Fibroblast of skin of right biceps (primary cell): ENCODE data around the gene TNNT1.
"Not testable (repeated sequence)": the region's sequence is repeated elsewhere in the genome, so short reads cannot be mapped to it uniquely, and the experiment has no call there.

Experiments
- DNase-seq: peaks from one replicate; pipeline ENCODE4 v3.0.0-alpha.2; 2013

TNNT1 gene, protein sequence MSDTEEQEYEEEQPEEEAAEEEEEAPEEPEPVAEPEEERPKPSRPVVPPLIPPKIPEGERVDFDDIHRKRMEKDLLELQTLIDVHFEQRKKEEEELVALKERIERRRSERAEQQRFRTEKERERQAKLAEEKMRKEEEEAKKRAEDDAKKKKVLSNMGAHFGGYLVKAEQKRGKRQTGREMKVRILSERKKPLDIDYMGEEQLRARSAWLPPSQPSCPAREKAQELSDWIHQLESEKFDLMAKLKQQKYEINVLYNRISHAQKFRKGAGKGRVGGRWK

GRCh38 chr19:55149078-55150003 is at the start of gene TNNT1:
Gene TNNT1, minus strand, starts transcription at chr19:55149206. Its CDS starts 2,049 bp downstream, at chr19:55147157.
- no peak for DNase-seq

GRCh38 chr19:55198651-55199050 is 49.6 kb upstream of the TNNT1 start:
- no peak for DNase-seq

DNA sequence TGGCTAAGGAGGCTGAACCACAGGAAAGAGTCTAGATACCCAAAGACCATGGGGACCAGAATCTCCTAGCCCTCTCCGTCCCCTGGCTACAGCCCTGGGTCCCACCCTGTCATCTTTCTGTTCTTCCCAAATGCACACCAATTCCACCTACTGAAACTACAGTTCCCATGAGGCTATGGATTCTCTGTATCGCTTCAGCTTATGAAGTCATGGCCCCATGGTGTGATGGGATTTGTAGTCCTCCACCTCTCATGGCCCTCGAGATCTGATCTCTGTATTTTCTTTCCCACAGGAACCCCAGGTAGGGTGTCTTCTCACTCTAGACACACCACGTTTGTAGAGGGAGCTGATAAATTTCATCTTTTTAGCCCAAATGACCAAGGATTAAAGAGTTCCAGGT is 48.5 kb upstream of the TNNT1 start:
- no peak for DNase-seq

DNA sequence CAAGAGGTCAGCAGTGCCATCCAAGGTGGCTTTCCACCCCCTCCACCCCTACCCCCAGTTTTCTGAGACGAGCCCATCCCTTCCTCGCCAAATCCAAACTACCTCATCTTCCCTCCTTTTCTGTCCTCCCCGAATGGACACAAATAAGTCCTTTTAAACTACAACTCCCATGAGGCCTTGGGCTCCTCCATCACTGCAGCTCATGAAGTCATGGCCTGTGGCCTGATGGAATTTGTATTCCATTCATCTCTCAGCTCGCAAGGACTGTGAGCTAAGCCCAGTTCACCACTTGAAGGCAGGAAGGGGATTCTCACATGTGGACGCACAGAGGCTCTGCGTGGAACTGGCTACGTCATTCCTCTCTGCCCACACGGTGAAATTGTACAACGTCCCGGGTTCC is 47.8 kb upstream of the TNNT1 start:
- DNase-seq = no peak

- no peak for DNase-seq
Measured at GRCh38 chr19:55193481-55193880, 44.5 kb upstream of the TNNT1 start.

- peak; percentile 87 for DNase-seq
Measured at GRCh38 chr19:55189403-55189835, 40.4 kb upstream of the TNNT1 start.

GRCh38 chr19:55188625-55189024 is 39.6 kb upstream of the TNNT1 start:
- no peak for DNase-seq

- DNase-seq = no peak
Measured at GRCh38 chr19:55186080-55186479, 37.1 kb upstream of the TNNT1 start.

DNA sequence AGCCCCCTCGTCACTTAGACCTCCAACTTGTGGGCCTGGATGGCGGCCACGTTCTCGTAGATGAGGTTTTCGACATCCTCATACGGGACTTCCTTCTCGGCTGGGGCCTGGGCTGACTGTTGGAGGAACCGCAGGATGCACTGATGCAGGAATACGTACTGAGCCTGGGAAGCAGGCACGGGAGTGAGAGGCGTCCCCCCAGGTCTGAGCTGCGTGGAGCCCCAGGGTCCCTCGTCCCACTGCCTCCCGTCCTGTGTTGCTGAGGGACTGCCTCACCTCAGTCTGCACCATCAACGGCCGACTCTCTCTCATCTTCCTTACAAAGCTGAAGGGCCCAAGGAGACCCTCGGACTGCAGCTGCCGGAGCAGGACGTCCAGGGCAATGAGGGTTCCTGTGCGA is 32.7 kb upstream of the TNNT1 start:
- no peak for DNase-seq

DNA sequence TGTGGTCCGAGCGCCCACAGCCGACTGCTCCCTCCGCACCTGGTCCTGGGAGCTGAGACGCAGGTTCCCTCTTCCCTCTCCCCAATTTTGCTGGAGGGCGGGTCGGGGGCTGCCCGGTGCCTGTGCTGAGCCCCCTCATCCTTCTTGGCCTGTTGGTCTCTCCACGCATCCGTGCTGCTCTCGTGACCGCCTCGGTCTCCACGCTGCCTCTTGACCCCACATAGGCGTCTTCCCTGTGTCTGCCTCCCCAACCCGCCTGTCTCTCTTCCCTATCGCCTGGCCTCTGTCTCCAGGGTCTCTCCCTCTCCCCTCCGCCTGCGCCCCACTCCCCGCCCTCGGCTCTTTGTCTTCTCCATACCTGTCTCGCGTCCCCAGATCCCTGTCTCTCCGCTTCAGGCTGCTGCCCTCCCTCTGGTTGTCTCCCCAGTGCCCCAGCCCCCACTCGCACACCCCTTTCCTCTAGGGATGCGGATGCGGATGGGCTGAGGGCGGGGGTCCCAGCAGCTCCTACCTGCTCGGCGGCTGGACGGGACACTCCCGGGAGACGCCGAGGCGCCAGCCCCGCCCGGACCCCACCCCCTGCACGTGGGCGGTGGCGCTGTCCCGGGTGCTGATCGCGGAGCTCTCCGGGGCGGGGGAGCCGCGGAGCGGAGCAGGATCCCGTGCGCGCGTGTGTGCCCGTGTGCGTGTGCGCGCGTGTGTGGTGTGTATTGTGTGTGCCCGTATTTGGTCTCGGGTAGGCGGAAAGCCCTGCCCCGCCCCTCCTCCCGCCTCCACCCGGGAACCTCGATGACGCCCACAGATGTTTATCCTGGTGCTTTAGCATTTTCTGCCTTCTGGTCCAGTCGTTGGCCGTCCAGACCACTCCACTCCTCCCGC is 30.8 kb upstream of the TNNT1 start, which contains the start of gene SYT5:
TSS of gene SYT5 (minus strand) at position 684 of the 879 bp plus-strand sequence. CDS start 1,248 bp downstream, outside the sequence.
- DNase-seq = no peak

DNA sequence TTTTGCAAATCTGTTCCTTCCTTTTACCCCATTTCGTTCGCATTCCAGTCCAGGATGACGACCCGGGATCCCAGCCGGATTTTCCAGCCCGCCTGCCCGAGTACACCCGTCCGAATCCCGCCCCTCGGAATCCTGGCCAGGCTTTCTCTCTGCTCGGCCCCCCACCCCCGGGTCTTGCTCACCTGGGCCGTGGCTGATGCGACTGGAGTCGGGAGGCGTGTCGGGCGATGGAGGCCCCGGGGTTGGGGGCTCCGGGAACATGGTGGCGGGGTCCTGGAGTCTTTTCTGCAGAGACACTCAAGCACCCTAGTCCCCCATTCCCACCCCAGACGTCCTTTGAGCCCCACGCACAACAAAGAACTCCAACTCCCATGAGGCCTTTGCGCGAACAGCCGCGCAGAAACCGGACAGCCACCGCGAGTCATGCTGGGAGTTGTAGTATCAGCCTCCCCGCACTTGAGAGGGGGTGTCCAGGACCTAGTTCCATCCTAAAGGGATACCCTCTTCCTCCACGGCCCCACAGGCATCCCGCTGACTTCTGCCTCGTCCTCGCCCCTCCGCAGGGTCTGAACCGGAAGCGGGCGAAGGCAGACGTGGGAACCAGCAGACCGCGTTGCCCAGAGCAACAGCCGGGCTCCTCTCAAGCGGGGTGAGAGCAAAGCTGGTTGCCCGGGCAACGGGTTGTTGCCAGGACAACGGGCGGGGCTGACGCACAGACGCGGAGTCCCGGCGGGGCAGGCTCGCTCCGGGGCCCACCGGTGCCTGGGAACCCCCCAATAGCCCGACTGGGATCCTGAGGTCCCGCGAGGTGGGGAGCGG is 30.0 kb upstream of the TNNT1 start:
- DNase-seq = peak; percentile 82

- DNase-seq = no peak
Measured at GRCh38 chr19:55176076-55176475, 27.1 kb upstream of the TNNT1 start.

DNA sequence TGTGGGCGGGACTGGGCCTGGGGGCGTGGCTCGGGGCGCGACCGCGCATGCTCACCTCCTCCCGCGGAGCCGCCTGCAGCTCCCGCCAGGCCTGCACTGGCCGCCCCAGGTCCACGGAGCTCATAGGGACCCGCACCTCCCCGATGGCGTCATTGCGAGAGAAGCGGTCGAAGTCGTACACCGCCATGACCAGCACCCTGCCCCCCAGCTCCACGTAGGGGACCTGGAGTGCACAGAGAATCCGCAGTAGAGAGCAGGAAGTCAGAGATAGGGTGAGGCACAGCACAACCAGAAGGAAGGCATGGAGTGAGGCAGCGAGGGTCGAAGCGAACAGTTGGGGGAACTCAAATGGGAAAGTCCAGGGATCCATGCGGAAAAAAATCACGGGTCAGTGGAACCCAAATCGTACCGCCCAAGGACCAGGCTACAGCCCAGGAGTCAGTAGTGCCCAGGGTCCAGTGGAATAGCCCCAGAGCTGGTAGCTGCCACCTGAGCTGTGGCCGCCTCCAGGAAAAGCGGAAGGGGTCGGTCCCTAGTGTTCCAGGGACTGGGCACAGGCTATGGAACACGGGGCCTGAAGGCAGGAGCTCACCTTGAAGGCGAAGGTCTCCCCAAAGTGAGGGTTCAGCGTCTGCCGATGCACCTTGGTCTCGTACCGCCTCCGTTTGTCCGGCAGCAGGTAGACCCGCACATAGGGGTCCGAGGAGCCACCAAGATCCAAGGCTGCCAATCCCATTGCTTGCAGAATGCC is 26.3 kb upstream of the TNNT1 start:
- DNase-seq = no peak

GRCh38 chr19:55174425-55175116 is 25.6 kb upstream of the TNNT1 start:
- DNase-seq = no peak

- DNase-seq = peak; percentile 78
Measured at GRCh38 chr19:55173714-55174409, 24.9 kb upstream of the TNNT1 start.

DNA sequence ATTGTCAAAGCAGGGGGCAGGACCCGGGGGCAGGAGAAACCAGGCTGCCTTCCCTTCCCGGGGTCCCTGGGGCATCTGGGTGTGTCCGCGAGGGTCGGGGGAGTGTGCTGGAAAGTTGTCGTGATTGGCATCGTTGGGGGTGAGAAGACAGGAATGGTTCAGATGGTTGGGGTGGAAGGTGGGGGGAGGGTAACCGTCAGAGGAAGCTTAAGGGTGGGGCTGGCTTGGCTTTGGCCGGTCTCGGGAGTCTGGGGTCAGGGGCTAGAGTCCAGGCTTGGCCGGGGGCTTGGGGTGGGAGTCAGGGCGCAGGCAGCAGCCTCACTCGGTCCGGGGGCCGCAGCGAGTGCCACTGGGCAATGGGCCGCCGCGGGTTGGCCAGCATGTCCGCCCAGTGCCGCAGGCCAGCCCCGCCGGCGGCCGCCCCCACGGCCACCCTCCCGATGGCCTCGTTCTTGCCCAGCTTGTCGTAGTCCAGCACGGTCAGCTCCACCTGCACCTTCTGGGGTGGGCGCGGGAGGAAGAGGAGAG is 24.2 kb upstream of the TNNT1 start:
- DNase-seq = no peak

DNA sequence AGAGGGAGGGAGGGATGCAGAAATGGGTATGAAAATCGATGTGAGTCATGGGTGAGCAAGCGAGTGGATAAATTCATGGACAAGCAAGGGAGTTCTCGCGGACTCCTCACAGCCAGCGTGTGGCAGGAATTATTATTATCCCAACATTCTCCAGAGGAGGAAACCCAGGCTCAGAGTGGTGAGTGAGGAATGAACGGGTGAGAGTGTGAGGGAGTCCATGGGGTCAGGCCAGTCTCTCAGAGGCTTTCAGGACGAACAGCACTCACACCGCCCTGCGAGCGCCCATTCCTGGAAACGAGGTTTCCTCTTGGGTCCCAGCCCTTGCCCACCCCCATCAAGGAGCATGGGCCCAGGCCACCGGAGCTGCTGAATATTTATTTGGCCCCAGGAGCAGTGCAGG is 23.7 kb upstream of the TNNT1 start:
- DNase-seq = peak; percentile 80

GRCh38 chr19:55172318-55172717 is 23.3 kb upstream of the TNNT1 start:
- DNase-seq = not testable (repeated sequence)

GRCh38 chr19:55171440-55171839 is 22.4 kb upstream of the TNNT1 start:
- no peak for DNase-seq

DNA sequence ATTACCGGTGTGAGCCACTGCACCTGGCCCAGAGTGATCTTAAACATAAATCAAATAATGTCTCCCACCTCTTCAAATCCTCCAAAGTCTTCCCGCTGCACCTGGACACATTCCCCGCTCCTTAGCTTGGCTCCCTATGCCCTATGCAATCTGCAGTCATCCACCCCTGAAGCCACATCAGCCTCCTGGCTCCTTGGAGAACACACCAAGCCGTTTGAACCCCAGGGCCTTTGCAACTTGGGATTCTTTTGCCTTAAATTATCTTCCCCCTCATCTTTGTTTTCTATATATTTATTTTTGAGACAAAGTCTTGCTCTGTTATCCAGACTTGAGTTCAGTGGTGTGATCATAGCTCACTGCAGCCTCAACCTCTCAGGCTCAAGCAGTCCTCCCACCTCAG is 20.1 kb upstream of the TNNT1 start:
- no peak for DNase-seq
